CD4-positive, alpha-beta T cell (primary cell): ENCODE results near the gene SYT3. TPM values are rescaled to one million over a fixed set of nuclear protein-coding genes. Genes with fewer than 3 reads are reported as not detected.

Experiments
- ATAC-seq: fragments of 200-7000 bp; cut with Tn5 transposase; one replicate; pipeline ENCODE4 v1.10.0; 2022; ENCODE audit warnings: mild to moderate bottlenecking; ENCODE audit not compliant: poor library complexity
- CTCF ChIA-PET: fragments of 350-600 bp; sonication (Branson Sonifier 250); formaldehyde crosslinking; loops from one replicate; lab custom pipeline; 2021; ENCODE audit warnings: antibody characterized with exemption, inconsistent platforms; lab: Charles Lee
- POLR2A ChIA-PET: fragments of 350-600 bp; sonication (Branson Sonifier 250); formaldehyde crosslinking; loops from one replicate; lab custom pipeline; 2021; ENCODE audit warnings: antibody characterized with exemption, inconsistent platforms; lab: Charles Lee
- DNase-seq, 14 experiments: peaks; one replicate each; pipeline ENCODE4 v3.0.0-alpha.2; 2013 to 2020; ENCODE audit warnings: mixed read lengths in 2 of 14
- H3K27ac ChIP-seq, 2 donors: one replicate each; pipeline versions ENCODE4 v1.5.1 to v1.7.0; 2013; ENCODE audit warnings: low read length in 2 of 2, low read depth in 1 of 2, mild to moderate bottlenecking in 1 of 2
- H3K27me3 ChIP-seq, 2 experiments: 1 replicate in 1 of 2; 2 replicates in 1 of 2; pipeline versions ENCODE4 v1.6.1 to v1.7.0; 2013; ENCODE audit warnings: low read length in 2 of 2, control low read depth in 1 of 2, mild to moderate bottlenecking in 1 of 2, moderate library complexity in 1 of 2; ENCODE audit not compliant: insufficient read depth in 2 of 2, control insufficient read depth in 1 of 2
- H3K36me3 ChIP-seq: one replicate; pipeline ENCODE4 v1.6.1; 2013; ENCODE audit warnings: low read length, control low read depth; ENCODE audit not compliant: insufficient read depth
- H3K4me1 ChIP-seq: one replicate; pipeline ENCODE4 v1.6.1; 2013; ENCODE audit warnings: low read length, control low read depth; ENCODE audit not compliant: insufficient read depth
- H3K4me3 ChIP-seq: one replicate; pipeline ENCODE4 v1.5.1; 2013; ENCODE audit warnings: mild to moderate bottlenecking, low read length, moderate library complexity
- H3K9me3 ChIP-seq, 2 experiments: 1 replicate in 1 of 2; 2 replicates in 1 of 2; pipeline versions ENCODE4 v1.6.1 to v1.7.0; 2013; ENCODE audit warnings: low read length in 2 of 2, mild to moderate bottlenecking in 2 of 2, control low read depth in 1 of 2, moderate library complexity in 1 of 2; ENCODE audit not compliant: control insufficient read depth in 1 of 2, insufficient read depth in 1 of 2
- H3K27ac Mint-ChIP-seq: one replicate; pipeline ENCODE4 v1.8.0; 2020; ENCODE audit warnings: mixed read lengths
- H3K27me3 Mint-ChIP-seq: one replicate; pipeline ENCODE4 v1.8.0; 2021; ENCODE audit warnings: mixed read lengths
- H3K36me3 Mint-ChIP-seq: one replicate; pipeline ENCODE4 v1.8.0; 2021; ENCODE audit warnings: low read depth, mixed read lengths
- H3K4me1 Mint-ChIP-seq: one replicate; pipeline ENCODE4 v1.8.0; 2021; ENCODE audit warnings: low read depth, mixed read lengths
- H3K4me3 Mint-ChIP-seq: one replicate; pipeline ENCODE4 v1.8.0; 2020; ENCODE audit warnings: mild to moderate bottlenecking, mixed read lengths
- H3K9me3 Mint-ChIP-seq: one replicate; pipeline ENCODE4 v1.8.0; 2020; ENCODE audit warnings: mixed read lengths
- CTCF ChIP-seq: fragments of 200-600 bp; IDR thresholded peaks from one replicate; pipeline ENCODE4 v1.8.0; 2022; ENCODE audit warnings: antibody characterized with exemption, mild to moderate bottlenecking
- intact Hi-C, 2 experiments: fragments of 100-400 bp; cut with DNase I in 1 of 2; cut with micrococcal nuclease in 1 of 2; formaldehyde crosslinking; loops; one replicate each; pipeline versions ENCODE4 v1.15.1 to v1.9.0; 2023 to 2025; cut with DNase I, micrococcal nuclease
- total RNA-seq, 174 experiments: library from RNA in 2 of 174; stranded (reverse) in 2 of 174; gene quantifications; one replicate each; pipeline ENCODE4 v1.2.3 and lab custom pipeline; 2021 to 2026

SYT3 gene
- total RNA-seq, 2 experiments from 2014 or later: not detected

DNA sequence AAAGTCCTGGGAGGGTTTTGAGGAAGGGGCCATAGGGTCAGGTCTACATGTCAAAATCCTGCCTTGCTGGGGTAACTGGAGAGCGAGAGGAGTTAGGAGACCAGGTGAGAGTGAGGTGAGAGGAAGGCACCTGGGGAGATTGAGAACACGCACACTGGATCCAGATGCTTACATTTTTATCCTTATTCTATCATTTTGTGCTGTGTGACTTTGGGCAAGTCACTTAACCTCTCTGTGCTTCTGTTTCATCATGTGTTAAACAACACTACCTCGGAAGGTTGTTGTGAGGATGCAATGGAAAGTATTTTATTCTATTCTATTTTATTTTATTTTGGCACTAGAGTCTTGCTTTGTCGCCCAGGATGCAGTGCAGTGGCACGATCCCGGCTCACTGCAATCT, 13.0 kb upstream of the SYT3 start:
- Mint-ChIP-seq H3K4me3 (no peak overlapping the region), H3K27ac (no peak overlapping the region), H3K9me3 (peaks cover 3% of the 10 kb centered on the region), H3K27me3 (peaks cover 79% of the 10 kb centered on the region), H3K4me1 (peaks cover 6% of the 10 kb centered on the region), H3K36me3 (no peaks in the 10 kb centered on the region)
- peaks cover 2% of the 10 kb centered on the region for H3K4me1 ChIP-seq
- peaks cover 30 to 53% of the 10 kb centered on the region in 2 experiments for H3K27me3 ChIP-seq
- CTCF ChIA-PET: no interaction called here
- POLR2A ChIA-PET: no interaction called here
- DNase-seq: no peak
- H3K27ac ChIP-seq: no peak overlapping the region
- peaks cover 9 to 26% of the 10 kb centered on the region in 2 experiments for H3K9me3 ChIP-seq
- no peak for ATAC-seq
- intact Hi-C loops: no loop called here
- no peak for TF ChIP-seq CTCF
- H3K36me3 ChIP-seq: no peaks in the 10 kb centered on the region
- no peak overlapping the region for H3K4me3 ChIP-seq

GRCh38 chr19:50651174-50651573, 11.5 kb upstream of the SYT3 start:
- ATAC-seq (no peak), DNase-seq (no peak)
- Mint-ChIP-seq H3K36me3 (no peaks in the 10 kb centered on the region), H3K27ac (no peak overlapping the region), H3K4me3 (no peak overlapping the region), H3K9me3 (peaks cover 3% of the 10 kb centered on the region), H3K27me3 (peaks cover 71% of the 10 kb centered on the region), H3K4me1 (no peaks in the 10 kb centered on the region)
- ChIA-PET CTCF (no interaction called here), POLR2A (no interaction called here)
- no peak overlapping the region for H3K27ac ChIP-seq
- no peaks in the 10 kb centered on the region for H3K36me3 ChIP-seq
- no peaks in the 10 kb centered on the region for H3K4me1 ChIP-seq
- TF ChIP-seq CTCF: no peak
- peaks cover 9 to 34% of the 10 kb centered on the region in 2 experiments for H3K9me3 ChIP-seq
- intact Hi-C loops: no loop called here
- H3K27me3 ChIP-seq: peaks cover 30 to 46% of the 10 kb centered on the region in 2 experiments
- H3K4me3 ChIP-seq: no peak overlapping the region

DNA sequence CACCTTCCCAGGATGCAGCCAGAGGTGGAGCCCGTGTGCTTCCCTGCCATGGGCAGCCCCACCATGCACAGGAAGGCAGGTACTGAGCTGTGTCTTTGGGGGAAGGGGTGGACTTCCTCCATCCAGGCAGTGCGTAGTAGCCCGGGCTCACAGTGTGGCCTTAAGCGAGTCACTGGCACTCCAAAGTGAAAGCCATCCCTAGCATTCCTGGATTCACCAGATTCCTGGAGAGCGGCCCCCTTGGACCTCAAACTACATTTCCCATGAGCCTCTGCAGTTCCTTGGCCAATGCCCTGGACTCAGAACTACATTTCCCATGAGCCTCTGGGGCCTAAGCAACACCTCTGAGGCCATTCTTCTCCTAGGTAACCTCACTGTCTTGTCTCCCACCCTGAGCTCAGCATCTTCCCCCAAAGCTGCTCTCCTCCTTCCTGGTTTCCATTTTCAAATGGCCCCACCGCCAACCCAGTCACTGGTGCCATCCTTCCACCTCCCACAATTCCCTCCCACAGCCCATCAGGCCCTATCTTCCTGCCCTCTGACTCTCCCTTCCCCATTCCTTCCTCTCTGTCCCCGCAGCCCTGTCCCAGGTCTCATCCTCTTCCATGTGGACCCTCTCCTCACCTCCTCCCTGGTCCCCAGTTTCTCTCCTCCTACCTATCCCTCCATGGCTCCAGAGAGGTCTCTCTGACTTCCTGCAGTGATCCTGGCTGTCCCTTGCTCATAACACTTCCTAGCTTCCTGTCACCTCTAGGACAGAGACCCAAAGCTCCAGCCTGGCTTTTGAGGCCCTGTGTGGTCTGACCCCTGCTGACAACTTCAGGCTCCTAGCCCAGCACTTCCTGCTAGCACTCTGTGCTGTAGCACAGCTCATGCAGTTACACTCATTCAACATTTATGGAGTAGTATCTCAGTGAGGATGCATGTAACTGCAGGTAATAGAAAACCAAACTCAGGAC, 10.0 kb upstream of the SYT3 start, which contains the start of gene C19orf81:
C19orf81 (plus strand) TSS at position 13 of the 959 bp plus-strand sequence; CDS start at position 13, 0 bp downstream.
- H3K27ac Mint-ChIP-seq: no peak within 1 kb of the TSS
- CTCF ChIA-PET: no interaction called here

More for the DNA sequence above, 10.0 kb upstream of the SYT3 start, which contains the start of gene C19orf81:
- H3K4me3 ChIP-seq: no peak within 1 kb of the TSS
- no peak for DNase-seq
- Mint-ChIP-seq H3K4me3 (no peak within 1 kb of the TSS), H3K27me3 (peaks cover 57% of the 10 kb centered on the region), H3K36me3 (no peaks in the 10 kb centered on the region), H3K9me3 (peaks cover under 1% of the 10 kb centered on the region), H3K4me1 (no peaks in the 10 kb centered on the region)
- ATAC-seq: no peak
- no peaks in the 10 kb centered on the region for H3K36me3 ChIP-seq
- H3K27ac ChIP-seq: no peak within 1 kb of the TSS
- TF ChIP-seq CTCF: no peak
- POLR2A ChIA-PET: no interaction called here
- no peaks in the 10 kb centered on the region for H3K4me1 ChIP-seq
- intact Hi-C loops: no loop called here
- H3K27me3 ChIP-seq: peaks cover 21 to 42% of the 10 kb centered on the region in 2 experiments
- peaks cover 3 to 24% of the 10 kb centered on the region in 2 experiments for H3K9me3 ChIP-seq
